HG03045 (cell line): ENCODE measurements around the gene STXBP5.

Experiments used
- ATAC-seq: cut with Tn5 transposase; IDR thresholded peaks from one replicate; pipeline ENCODE4 v1.9.1; 2021; ENCODE audit warnings: mild to moderate bottlenecking, moderate library complexity; ENCODE audit not compliant: unreplicated experiment

The STXBP5 gene

GRCh38 chr6:147207837-147208754 is 3.9 kb downstream of the STXBP5 start:
- ATAC-seq = no peak

GRCh38 chr6:147209762-147210449 is 5.7 kb downstream of the STXBP5 start:
- ATAC-seq = no peak

- ATAC-seq = no peak
Measured at GRCh38 chr6:147211349-147211748, 7.1 kb downstream of the STXBP5 start.

GRCh38 chr6:147211831-147212230 is 7.6 kb downstream of the STXBP5 start:
- ATAC-seq = no peak

- ATAC-seq = no peak
Measured at GRCh38 chr6:147212622-147213021, 8.4 kb downstream of the STXBP5 start.

GRCh38 chr6:147213772-147214171 is 9.6 kb downstream of the STXBP5 start:
- no peak for ATAC-seq

- ATAC-seq = no peak
Measured at GRCh38 chr6:147214248-147215227, 10.3 kb downstream of the STXBP5 start.

GRCh38 chr6:147216915-147217314 is 12.7 kb downstream of the STXBP5 start:
- no peak for ATAC-seq

- ATAC-seq = no peak
Measured at GRCh38 chr6:147217840-147218404, 13.7 kb downstream of the STXBP5 start.

- ATAC-seq = no peak
Measured at GRCh38 chr6:147218797-147219196, 14.6 kb downstream of the STXBP5 start.

GRCh38 chr6:147219463-147219862 is 15.2 kb downstream of the STXBP5 start:
- ATAC-seq = no peak

GRCh38 chr6:147220345-147220744 is 16.1 kb downstream of the STXBP5 start:
- no peak for ATAC-seq

GRCh38 chr6:147221739-147222138 is 17.5 kb downstream of the STXBP5 start:
- no peak for ATAC-seq

- ATAC-seq = no peak
Measured at GRCh38 chr6:147222160-147222838, 18.1 kb downstream of the STXBP5 start.

GRCh38 chr6:147223736-147224135 is 19.5 kb downstream of the STXBP5 start:
- no peak for ATAC-seq

GRCh38 chr6:147226163-147226724 is 22.0 kb downstream of the STXBP5 start:
- no peak for ATAC-seq

GRCh38 chr6:147226877-147227276 is 22.7 kb downstream of the STXBP5 start:
- ATAC-seq = no peak

- no peak for ATAC-seq
Measured at GRCh38 chr6:147227770-147228320, 23.6 kb downstream of the STXBP5 start.

GRCh38 chr6:147231589-147231988 is 27.4 kb downstream of the STXBP5 start:
- ATAC-seq = no peak
